Lower lobe of right lung (tissue), 2 donors: Measurements from ENCODE around the gene NAP1L4. TPM values are rescaled to one million over a fixed set of nuclear protein-coding genes. Genes with fewer than 3 reads are reported as not detected.

Experiments used
- ATAC-seq, 2 donors: fragments of 200-7000 bp; cut with Tn5 transposase; one replicate each; pipeline ENCODE4 v1.9.1; 2020 to 2022; ENCODE audit warnings: mild to moderate bottlenecking in 2 of 2, moderate library complexity in 2 of 2
- DNase-seq: peaks from one replicate; pipeline ENCODE4 v3.0.0-alpha.2; 2020
- H3K27ac ChIP-seq: fragments of 200-600 bp; one replicate; pipeline ENCODE4 v1.8.0; 2022
- H3K27me3 ChIP-seq: fragments of 200-600 bp; one replicate; pipeline ENCODE4 v1.8.0; 2022; ENCODE audit warnings: low read depth
- H3K36me3 ChIP-seq: fragments of 200-600 bp; one replicate; pipeline ENCODE4 v1.8.0; 2022; ENCODE audit warnings: mild to moderate bottlenecking
- H3K4me1 ChIP-seq: fragments of 200-600 bp; one replicate; pipeline ENCODE4 v1.8.0; 2022
- H3K4me3 ChIP-seq: fragments of 200-600 bp; one replicate; pipeline ENCODE4 v1.8.0; 2022; ENCODE audit warnings: mild to moderate bottlenecking
- H3K9me3 ChIP-seq: fragments of 200-600 bp; one replicate; pipeline ENCODE4 v1.8.0; 2022
- intact Hi-C: fragments of 100-400 bp; cut with DNase I; formaldehyde crosslinking; loops from one replicate; pipeline ENCODE4 v1.11.0; 2022
- total RNA-seq: library from RNA; stranded (reverse); fragmentation: NEBNext Ultra II Directional; extraction: Animal tissue kit (Norgen Biotek cat#: 25700); gene quantifications from one replicate; pipeline ENCODE4 v1.2.1, GENCODE V29; 2021
- TF ChIP-seq, protein P1 (sequence below): fragments of 200-600 bp; IDR thresholded peaks from one replicate; pipeline ENCODE4 v1.8.0; 2022; ENCODE audit warnings: antibody characterized with exemption, mild to moderate bottlenecking
- donor health status: DM: no; HTN: yes; CAD: no; lungs with severe emphysema.

The NAP1L4 gene
- total RNA-seq, 1 donor from 2014 or later = 96.8 TPM

GRCh38 chr11:2983908-2984307, 8.2 kb downstream of the NAP1L4 start:
- intact Hi-C loops = no loop called here
- no peak for DNase-seq
- H3K4me1 ChIP-seq = peaks cover 21% of the 10 kb centered on the region
- ATAC-seq = no peak
- no peak overlapping the region for H3K27ac ChIP-seq
- TF ChIP-seq, protein P1, sequence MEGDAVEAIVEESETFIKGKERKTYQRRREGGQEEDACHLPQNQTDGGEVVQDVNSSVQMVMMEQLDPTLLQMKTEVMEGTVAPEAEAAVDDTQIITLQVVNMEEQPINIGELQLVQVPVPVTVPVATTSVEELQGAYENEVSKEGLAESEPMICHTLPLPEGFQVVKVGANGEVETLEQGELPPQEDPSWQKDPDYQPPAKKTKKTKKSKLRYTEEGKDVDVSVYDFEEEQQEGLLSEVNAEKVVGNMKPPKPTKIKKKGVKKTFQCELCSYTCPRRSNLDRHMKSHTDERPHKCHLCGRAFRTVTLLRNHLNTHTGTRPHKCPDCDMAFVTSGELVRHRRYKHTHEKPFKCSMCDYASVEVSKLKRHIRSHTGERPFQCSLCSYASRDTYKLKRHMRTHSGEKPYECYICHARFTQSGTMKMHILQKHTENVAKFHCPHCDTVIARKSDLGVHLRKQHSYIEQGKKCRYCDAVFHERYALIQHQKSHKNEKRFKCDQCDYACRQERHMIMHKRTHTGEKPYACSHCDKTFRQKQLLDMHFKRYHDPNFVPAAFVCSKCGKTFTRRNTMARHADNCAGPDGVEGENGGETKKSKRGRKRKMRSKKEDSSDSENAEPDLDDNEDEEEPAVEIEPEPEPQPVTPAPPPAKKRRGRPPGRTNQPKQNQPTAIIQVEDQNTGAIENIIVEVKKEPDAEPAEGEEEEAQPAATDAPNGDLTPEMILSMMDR = no peak
- H3K36me3 ChIP-seq = peaks cover 3% of the 10 kb centered on the region
- H3K4me3 ChIP-seq = no peak overlapping the region
- H3K27me3 ChIP-seq = no peaks in the 10 kb centered on the region
- H3K9me3 ChIP-seq = no peaks in the 10 kb centered on the region

DNA sequence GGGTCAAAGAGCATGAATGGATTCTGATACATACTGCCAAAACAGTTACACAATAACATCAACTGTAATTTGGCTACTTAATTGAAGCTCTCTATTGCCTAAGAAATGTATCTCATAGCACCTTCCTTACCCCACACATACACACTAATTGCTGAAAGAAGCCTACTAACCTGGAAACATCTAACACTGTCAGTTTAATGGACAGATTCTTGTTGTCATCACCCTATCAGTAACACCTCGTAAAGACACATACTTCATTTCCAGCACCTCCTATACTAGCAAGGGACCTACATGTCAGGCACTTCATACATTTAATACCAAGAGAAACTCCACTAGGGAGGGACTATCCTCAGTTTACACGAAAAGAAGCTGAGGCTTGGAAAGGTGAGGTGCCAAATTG, 9.9 kb downstream of the NAP1L4 start:
- peaks cover 20% of the 10 kb centered on the region for H3K36me3 ChIP-seq
- TF ChIP-seq, protein P1 = no peak
- ATAC-seq (no peak), DNase-seq (no peak)
- peaks cover 7% of the 10 kb centered on the region for H3K4me1 ChIP-seq
- H3K9me3 ChIP-seq = no peaks in the 10 kb centered on the region
- H3K4me3 ChIP-seq = no peak overlapping the region
- H3K27ac ChIP-seq = no peak overlapping the region
- H3K27me3 ChIP-seq = no peaks in the 10 kb centered on the region
- intact Hi-C loops = no loop called here

DNA sequence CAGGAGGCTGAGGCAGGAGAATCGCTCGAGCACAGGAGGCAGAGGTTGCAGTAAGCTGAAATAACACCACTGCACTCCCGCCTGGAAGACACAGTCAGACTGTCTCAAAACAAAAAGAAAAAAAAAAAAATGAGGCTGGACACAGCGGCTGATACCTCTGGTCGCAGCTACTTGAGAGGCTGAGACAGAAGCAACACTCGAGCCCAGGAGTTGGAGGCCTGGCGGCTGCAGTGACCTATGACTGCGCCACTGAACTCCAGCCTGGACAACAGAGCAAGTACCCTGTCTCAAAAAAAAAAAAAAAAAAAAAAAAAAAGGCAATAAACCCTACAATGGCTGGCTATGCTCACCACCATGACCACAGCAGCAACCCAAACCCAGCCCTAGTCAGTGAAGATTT, 11.0 kb downstream of the NAP1L4 start:
- intact Hi-C loops = no loop called here
- Histone ChIP-seq H3K4me1 (peaks cover 7% of the 10 kb centered on the region), H3K27ac (no peak overlapping the region), H3K9me3 (no peaks in the 10 kb centered on the region), H3K27me3 (no peaks in the 10 kb centered on the region), H3K4me3 (no peak overlapping the region), H3K36me3 (peaks cover 30% of the 10 kb centered on the region)
- ATAC-seq (no peak), DNase-seq (no peak)
- TF ChIP-seq, protein P1 = no peak

DNA sequence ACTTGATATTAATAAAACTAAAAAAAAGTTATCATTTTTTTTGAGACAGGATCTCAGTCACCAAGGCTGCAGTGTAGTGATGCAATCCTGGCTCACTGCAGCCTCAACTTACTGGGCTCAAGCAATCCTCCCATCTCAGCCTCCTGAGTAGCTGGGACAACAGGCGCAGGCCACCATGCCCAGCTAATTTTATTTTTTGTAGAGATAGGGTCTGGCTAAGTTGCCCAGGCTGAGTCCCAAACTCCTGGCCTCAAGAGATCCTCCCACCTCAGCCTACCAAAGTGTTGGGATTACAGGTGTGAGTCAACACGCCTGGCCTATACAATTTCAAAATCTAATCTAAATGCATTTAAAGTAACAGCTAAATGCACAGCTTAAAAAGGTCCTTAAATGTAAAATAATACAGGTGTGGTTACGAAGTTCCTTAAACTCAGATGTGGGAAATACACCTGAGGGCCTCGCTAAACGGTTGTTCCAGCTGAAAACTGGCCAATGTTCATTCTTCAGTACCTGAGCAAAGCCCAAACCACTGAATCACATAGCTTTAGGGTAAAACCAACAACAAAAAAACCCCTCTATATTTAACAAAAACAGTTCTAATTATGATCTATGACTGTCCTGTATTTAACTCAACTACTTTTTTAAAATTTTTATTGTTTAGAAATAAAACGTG, 11.8 kb downstream of the NAP1L4 start:
- H3K36me3 ChIP-seq = peaks cover 39% of the 10 kb centered on the region
- ATAC-seq = no peak
- DNase-seq = no peak
- TF ChIP-seq, protein P1 = no peak
- H3K4me3 ChIP-seq = no peak overlapping the region
- peaks cover 7% of the 10 kb centered on the region for H3K4me1 ChIP-seq
- intact Hi-C loops = no loop called here
- no peak overlapping the region for H3K27ac ChIP-seq
- no peaks in the 10 kb centered on the region for H3K9me3 ChIP-seq
- H3K27me3 ChIP-seq = no peaks in the 10 kb centered on the region

DNA sequence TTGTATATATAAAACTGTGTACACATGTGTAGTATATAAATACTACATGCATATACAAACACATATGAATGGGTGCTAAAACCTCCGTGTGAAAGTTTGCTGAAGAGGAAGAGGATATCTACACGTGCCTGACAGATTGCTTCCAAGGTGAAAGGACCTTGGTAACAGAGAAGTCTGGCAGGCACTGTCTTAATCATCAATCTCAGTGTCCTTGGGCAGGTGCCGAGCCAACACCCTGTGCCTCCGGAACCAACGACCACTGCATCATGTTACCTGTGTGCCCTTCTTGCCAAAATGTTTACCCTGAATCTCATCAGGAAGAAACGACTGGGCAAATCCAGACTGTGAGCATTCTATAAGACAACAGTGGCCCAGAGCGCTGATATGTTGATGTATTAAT, 15.0 kb downstream of the NAP1L4 start:
- no peak for ATAC-seq
- TF ChIP-seq, protein P1 = no peak
- Histone ChIP-seq H3K36me3 (peaks cover 71% of the 10 kb centered on the region), H3K9me3 (no peaks in the 10 kb centered on the region), H3K4me3 (no peak overlapping the region), H3K27me3 (no peaks in the 10 kb centered on the region), H3K4me1 (no peaks in the 10 kb centered on the region), H3K27ac (no peak overlapping the region)
- DNase-seq = no peak
- intact Hi-C loops = no loop called here
